Neuronal stem cell (in vitro differentiated cells): ENCODE data around the gene RALGPS1.

ENCODE experiments used
- DNase-seq: peaks from one replicate; pipeline ENCODE4 v3.0.0-alpha.2; 2013; ENCODE audit warnings: low spot score
- H2AFZ ChIP-seq: one replicate; pipeline ENCODE4 v1.6.1; 2013; ENCODE audit warnings: mild to moderate bottlenecking, low read length, inconsistent platforms
- H2AK5ac ChIP-seq: 2 replicates; pipeline ENCODE4 v1.6.1; 2013; ENCODE audit warnings: low read depth, mild to moderate bottlenecking, inconsistent platforms, low read length, moderate library complexity, mixed read lengths
- H2BK120ac ChIP-seq: 2 replicates; pipeline ENCODE4 v1.6.1; 2013; ENCODE audit warnings: low read depth, mild to moderate bottlenecking, inconsistent platforms, low read length, moderate library complexity, mixed read lengths
- H2BK12ac ChIP-seq: one replicate; pipeline ENCODE4 v1.6.1; 2013; ENCODE audit warnings: low read length, inconsistent platforms
- H2BK15ac ChIP-seq: 2 replicates; pipeline ENCODE4 v1.6.1; 2013; ENCODE audit warnings: mild to moderate bottlenecking, low read length, inconsistent platforms, mixed read lengths
- H2BK5ac ChIP-seq: one replicate; pipeline ENCODE4 v1.6.1; 2013; ENCODE audit warnings: inconsistent platforms, mild to moderate bottlenecking, low read length, moderate library complexity
- H3K14ac ChIP-seq: one replicate; pipeline ENCODE4 v1.6.1; 2013; ENCODE audit warnings: low read length, inconsistent platforms
- H3K18ac ChIP-seq: 2 replicates; pipeline ENCODE4 v1.6.1; 2013; ENCODE audit warnings: low read length, inconsistent platforms
- H3K23ac ChIP-seq: 2 replicates; pipeline ENCODE4 v1.6.1; 2013; ENCODE audit warnings: low read depth, mild to moderate bottlenecking, mixed read lengths, low read length, inconsistent platforms; ENCODE audit not compliant: poor library complexity
- H3K27ac ChIP-seq: replicated peaks from 3 replicates; pipeline ENCODE4 v1.5.1; 2013; ENCODE audit warnings: low read length, inconsistent platforms
- H3K27me3 ChIP-seq, 3 experiments: 2 replicates each; pipeline ENCODE4 v1.6.1; 2013; ENCODE audit warnings: low read length in 3 of 3, mild to moderate bottlenecking in 2 of 3, inconsistent platforms in 1 of 3, low read depth in 1 of 3, mixed read lengths in 1 of 3, moderate library complexity in 1 of 3; ENCODE audit not compliant: control insufficient read depth in 3 of 3, insufficient read depth in 3 of 3
- H3K36me3 ChIP-seq, 2 donors: replicated peaks in 1 of 2; 2 replicates each; pipeline ENCODE4 v1.6.1; 2013; ENCODE audit warnings: low read length in 2 of 2; ENCODE audit not compliant: control insufficient read depth in 2 of 2, insufficient read depth in 2 of 2
- H3K4ac ChIP-seq: 2 replicates; pipeline ENCODE4 v1.6.1; 2013; ENCODE audit warnings: inconsistent platforms, mild to moderate bottlenecking, low read length, moderate library complexity
- H3K4me1 ChIP-seq, 2 donors: 1 replicate in 1 of 2; 2 replicates in 1 of 2; pipeline ENCODE4 v1.6.1; 2013; ENCODE audit warnings: low read length in 2 of 2, low read depth in 1 of 2; ENCODE audit not compliant: control insufficient read depth in 2 of 2, insufficient read depth in 1 of 2
- H3K4me2 ChIP-seq: one replicate; pipeline ENCODE4 v1.6.1; 2013; ENCODE audit warnings: mild to moderate bottlenecking, low read length, inconsistent platforms; ENCODE audit not compliant: insufficient read depth, poor library complexity, severe bottlenecking
- H3K4me3 ChIP-seq, 2 donors: 2 replicates each; pipeline ENCODE4 v1.5.1; 2013; ENCODE audit warnings: low read length in 2 of 2, mild to moderate bottlenecking in 2 of 2, inconsistent platforms in 1 of 2, moderate library complexity in 1 of 2
- H3K79me1 ChIP-seq: one replicate; pipeline ENCODE4 v1.6.1; 2013; ENCODE audit warnings: low read depth, mild to moderate bottlenecking, inconsistent platforms, low read length, moderate library complexity
- H3K9ac ChIP-seq: one replicate; pipeline ENCODE4 v1.6.1; 2013; ENCODE audit warnings: mild to moderate bottlenecking, low read depth, low read length, inconsistent platforms; ENCODE audit not compliant: poor library complexity
- H3K9me3 ChIP-seq, 2 donors: replicated peaks in 1 of 2; 2 replicates each; pipeline versions ENCODE3 to v1.6.1; 2013; ENCODE audit warnings: low read length in 2 of 2, mild to moderate bottlenecking in 2 of 2, inconsistent platforms in 1 of 2, low read depth in 1 of 2, mixed read lengths in 1 of 2, moderate library complexity in 1 of 2; ENCODE audit not compliant: control insufficient read depth in 2 of 2, insufficient read depth in 1 of 2
- H4K8ac ChIP-seq: one replicate; pipeline ENCODE4 v1.6.1; 2013; ENCODE audit warnings: low read depth, mild to moderate bottlenecking, inconsistent platforms, low read length, moderate library complexity
- H4K91ac ChIP-seq: one replicate; pipeline ENCODE4 v1.6.1; 2013; ENCODE audit warnings: low read length, low read depth, mild to moderate bottlenecking, inconsistent platforms; ENCODE audit not compliant: poor library complexity
- WGBS, 2 donors: extraction: QIAGEN DNeasy Blood & Tissue Kit; methylation state at CpG; one replicate each; pipeline ENCODE4 v1.1.7; 2013; ENCODE audit warnings: missing lambda C conversion rate in 2 of 2, mixed read lengths in 1 of 2; ENCODE audit not compliant: insufficient read length in 2 of 2, insufficient replicate concordance in 1 of 2; ENCODE audit errors: extremely low coverage in 2 of 2; 5-methylcytosine and 5-hydroxymethylcytosine counted together

The RALGPS1 gene

DNA sequence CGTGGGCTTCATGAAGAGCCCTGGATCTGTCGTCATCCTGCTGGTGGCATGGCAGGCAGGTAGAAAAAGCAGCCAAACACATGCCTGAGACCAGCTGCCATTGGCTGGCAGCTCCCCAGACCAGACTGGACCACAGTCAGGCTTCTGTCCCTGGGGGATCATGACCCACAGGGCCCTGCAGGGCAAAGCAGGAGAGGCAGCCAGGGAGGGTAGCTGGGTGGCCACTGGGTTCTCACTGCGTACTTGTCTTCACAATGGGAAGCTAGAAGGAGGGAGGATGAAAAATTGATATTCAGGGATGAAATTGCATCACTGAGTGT, 282.2 kb downstream of the RALGPS1 start:
- H4K91ac ChIP-seq: no peak overlapping the region
- H4K8ac ChIP-seq: no peak overlapping the region
- H2BK120ac ChIP-seq: no peak overlapping the region
- H3K9me3 ChIP-seq: no peaks in the 10 kb centered on the region
- no peak overlapping the region for H3K27ac ChIP-seq
- no peaks in the 10 kb centered on the region for H3K79me1 ChIP-seq
- no peak overlapping the region for H2AK5ac ChIP-seq
- H3K27me3 ChIP-seq: no peaks in the 10 kb centered on the region
- DNase-seq: no peak
- no peaks in the 10 kb centered on the region for H3K36me3 ChIP-seq
- no peak overlapping the region for H2BK12ac ChIP-seq
- H3K23ac ChIP-seq: peak overlapping the region; percentile 77
- no peak overlapping the region for H3K4ac ChIP-seq
- H3K4me3 ChIP-seq: no peak overlapping the region
- H3K4me2 ChIP-seq: no peak overlapping the region
- no CpG with 5 or more reads among the region's 3 CpGs for whole genome bisulfite sequencing, 2 donors
- H3K14ac ChIP-seq: no peak overlapping the region
- no peak overlapping the region for H3K18ac ChIP-seq
- peaks cover 0 to 4% of the 10 kb centered on the region in 2 donors for H3K4me1 ChIP-seq
- H2AFZ ChIP-seq: no peak overlapping the region
- no peak overlapping the region for H2BK5ac ChIP-seq
- no peak overlapping the region for H3K9ac ChIP-seq
- H2BK15ac ChIP-seq: no peak overlapping the region

DNA sequence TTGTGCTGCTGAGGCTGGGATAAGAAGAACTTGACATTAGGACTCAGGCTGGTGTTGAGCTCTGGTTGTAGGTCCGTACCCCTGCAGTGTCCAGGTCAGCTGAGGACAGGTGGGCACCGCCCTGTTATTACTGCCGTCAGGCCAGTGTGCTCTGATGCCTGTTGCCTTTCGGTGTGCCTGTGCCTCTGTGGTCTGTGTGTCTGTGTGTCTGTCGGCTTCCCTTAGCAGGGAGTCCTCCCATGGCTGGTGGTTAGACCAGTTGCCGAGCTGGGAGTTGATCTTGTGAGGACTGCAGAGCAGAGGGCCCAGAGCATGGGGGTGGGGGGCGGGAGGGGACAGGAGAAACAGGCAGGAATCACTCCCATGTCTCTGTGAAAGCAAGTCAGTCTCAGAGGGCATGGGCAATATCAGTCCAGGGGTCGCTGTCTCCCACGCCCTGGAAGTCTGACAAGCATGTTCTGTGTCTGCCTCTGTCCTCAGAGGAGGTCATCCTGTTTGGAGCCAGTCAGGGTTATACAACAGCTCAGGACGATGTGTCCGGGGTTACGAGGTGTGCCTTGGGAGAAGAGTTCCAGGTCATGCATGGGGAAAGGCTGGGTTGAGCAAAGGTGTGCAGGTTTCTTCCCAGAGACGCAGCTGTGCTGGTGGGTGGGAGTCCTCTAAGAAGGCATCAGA, 282.7 kb downstream of the RALGPS1 start:
- no peaks in the 10 kb centered on the region for H3K79me1 ChIP-seq
- no peak overlapping the region for H2AFZ ChIP-seq
- peak overlapping the region; percentile 49 for H3K14ac ChIP-seq
- H3K4me3 ChIP-seq: no peak overlapping the region
- peaks cover 0 to 4% of the 10 kb centered on the region in 2 donors for H3K4me1 ChIP-seq
- H3K4me2 ChIP-seq: no peak overlapping the region
- no peak overlapping the region for H3K23ac ChIP-seq
- H3K27ac ChIP-seq: no peak overlapping the region
- H2BK5ac ChIP-seq: no peak overlapping the region
- H2BK12ac ChIP-seq: no peak overlapping the region
- no peaks in the 10 kb centered on the region for H3K27me3 ChIP-seq
- no CpG with 5 or more reads among the region's 13 CpGs for WGBS, 2 donors
- peak overlapping the region; percentile 56 for H3K18ac ChIP-seq
- no peak overlapping the region for H3K4ac ChIP-seq
- DNase-seq: no peak
- peak overlapping the region; percentile 0 for H4K91ac ChIP-seq
- no peaks in the 10 kb centered on the region for H3K9me3 ChIP-seq
- no peak overlapping the region for H2BK120ac ChIP-seq
- no peaks in the 10 kb centered on the region for H3K36me3 ChIP-seq
- no peak overlapping the region for H2BK15ac ChIP-seq
- H3K9ac ChIP-seq: peak overlapping the region; percentile 60
- H2AK5ac ChIP-seq: no peak overlapping the region
- no peak overlapping the region for H4K8ac ChIP-seq

DNA sequence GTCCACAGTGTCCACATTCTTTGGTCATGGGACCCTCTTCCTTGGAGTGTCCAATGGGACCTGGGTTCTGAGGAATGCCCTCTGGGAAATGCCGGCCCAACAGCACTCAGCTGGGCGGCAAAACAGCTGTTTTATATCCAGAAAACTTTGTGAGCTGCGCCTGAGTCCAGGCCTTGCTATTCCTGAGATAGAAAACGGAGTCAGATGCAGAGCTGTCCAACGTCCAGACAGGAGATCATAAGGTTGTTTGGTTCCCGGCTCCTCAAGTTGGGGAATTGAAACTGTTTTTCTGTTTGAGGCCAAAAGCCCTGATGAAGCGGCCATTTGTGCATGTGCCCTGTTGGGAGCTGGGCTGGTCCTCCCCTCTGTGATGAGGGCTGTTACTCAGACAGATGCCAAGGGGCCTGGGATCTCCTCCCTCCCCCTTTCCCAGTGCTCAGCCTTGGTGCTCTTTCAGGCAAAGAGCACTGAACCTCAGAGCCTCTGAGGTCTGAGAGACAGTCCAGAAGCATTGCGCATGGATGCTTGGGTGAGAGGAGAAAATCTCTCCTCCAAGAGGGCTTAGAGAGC, 283.4 kb downstream of the RALGPS1 start:
- Histone ChIP-seq H3K4me1 (peaks cover 0 to 4% of the 10 kb centered on the region in 2 donors), H3K4ac (no peak overlapping the region), H4K91ac (no peak overlapping the region), H3K79me1 (no peaks in the 10 kb centered on the region), H2BK15ac (no peak overlapping the region), H3K18ac (no peak overlapping the region), H3K14ac (no peak overlapping the region), H3K4me2 (no peak overlapping the region), H2AFZ (no peak overlapping the region), H2AK5ac (no peak overlapping the region), H3K9me3 (no peaks in the 10 kb centered on the region), H3K36me3 (no peaks in the 10 kb centered on the region), H2BK120ac (no peak overlapping the region), H4K8ac (no peak overlapping the region), H3K4me3 (no peak overlapping the region), H2BK5ac (no peak overlapping the region), H3K27me3 (no peaks in the 10 kb centered on the region), H2BK12ac (no peak overlapping the region), H3K9ac (no peak overlapping the region), H3K27ac (no peak overlapping the region), H3K23ac (no peak overlapping the region)
- no peak for DNase-seq
- no CpG with 5 or more reads among the region's 8 CpGs for WGBS, 2 donors

DNA sequence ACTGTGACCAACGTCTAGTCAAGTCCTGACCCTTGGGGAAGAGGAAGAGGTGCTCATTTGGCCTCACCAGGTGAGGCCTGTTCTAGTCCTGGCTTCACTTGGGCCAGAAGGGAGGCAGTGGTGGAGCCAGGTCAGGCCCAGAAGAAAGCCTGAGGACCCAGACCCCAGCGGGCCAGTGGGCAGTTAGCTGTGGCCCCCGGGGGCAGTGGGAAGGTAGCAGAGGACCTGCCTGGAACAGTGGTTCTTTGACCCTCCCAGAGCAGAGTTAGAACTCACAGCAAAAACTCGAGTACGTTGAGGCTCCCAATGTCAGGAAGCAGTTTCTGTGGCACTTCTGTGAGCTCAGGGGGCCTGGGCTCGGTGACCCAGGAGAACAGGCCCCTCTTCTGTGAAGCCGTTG, 284.0 kb downstream of the RALGPS1 start:
- Histone ChIP-seq H3K14ac (no peak overlapping the region), H2BK15ac (no peak overlapping the region), H3K4me3 (no peak overlapping the region), H3K18ac (no peak overlapping the region), H2BK12ac (no peak overlapping the region), H2AK5ac (peak overlapping the region; percentile 83), H3K27me3 (no peaks in the 10 kb centered on the region), H2BK120ac (no peak overlapping the region), H4K91ac (no peak overlapping the region), H3K4me1 (peaks cover 0 to 4% of the 10 kb centered on the region in 2 donors), H2BK5ac (no peak overlapping the region), H4K8ac (no peak overlapping the region), H3K27ac (no peak overlapping the region), H3K9me3 (no peaks in the 10 kb centered on the region), H3K79me1 (no peaks in the 10 kb centered on the region), H3K23ac (no peak overlapping the region), H3K9ac (no peak overlapping the region), H3K4ac (no peak overlapping the region), H3K36me3 (no peaks in the 10 kb centered on the region), H3K4me2 (no peak overlapping the region), H2AFZ (peak overlapping the region; percentile 78)
- DNase-seq: no peak
- WGBS, 2 donors: no CpG with 5 or more reads among the region's 7 CpGs
